GM19025 (cell line): ENCODE measurements around the gene PLOD2.

ENCODE experiments used
- ATAC-seq: cut with Tn5 transposase; IDR thresholded peaks from one replicate; pipeline ENCODE4 v1.9.1; 2021; ENCODE audit warnings: mild to moderate bottlenecking, low read depth, moderate library complexity; ENCODE audit not compliant: unreplicated experiment

Gene PLOD2

GRCh38 chr3:146160964-146161662 is at the start of gene PLOD2:
Gene PLOD2 (minus strand): TSS chr3:146161184. CDS start chr3:146160989, 195 bp downstream.
- peak; percentile 51 for ATAC-seq

- ATAC-seq: no peak
These were observed 48.4 kb upstream of the PLOD2 start for GRCh38 chr3:146209371-146209770.

GRCh38 chr3:146203776-146204175 is 42.8 kb upstream of the PLOD2 start:
- ATAC-seq: no peak

GRCh38 chr3:146200461-146201220 is 39.7 kb upstream of the PLOD2 start:
- ATAC-seq: no peak

- no peak for ATAC-seq
These were observed 38.8 kb upstream of the PLOD2 start for GRCh38 chr3:146199762-146200161.

- no peak for ATAC-seq
These were observed 35.8 kb upstream of the PLOD2 start for GRCh38 chr3:146196789-146197188.

- no peak for ATAC-seq
These were observed 34.6 kb upstream of the PLOD2 start for GRCh38 chr3:146195605-146196004.

GRCh38 chr3:146195030-146195429 is 34.0 kb upstream of the PLOD2 start:
- ATAC-seq: no peak

GRCh38 chr3:146191051-146191450 is 30.1 kb upstream of the PLOD2 start:
- no peak for ATAC-seq

- peak; percentile 89 for ATAC-seq
These were observed 28.7 kb upstream of the PLOD2 start for GRCh38 chr3:146189519-146190173.

GRCh38 chr3:146187334-146187950 is 26.5 kb upstream of the PLOD2 start:
- ATAC-seq: no peak

- no peak for ATAC-seq
These were observed 23.4 kb upstream of the PLOD2 start for GRCh38 chr3:146184241-146185015.

- no peak for ATAC-seq
These were observed 20.2 kb upstream of the PLOD2 start for GRCh38 chr3:146181216-146181615.

GRCh38 chr3:146180376-146180775 is 19.4 kb upstream of the PLOD2 start:
- no peak for ATAC-seq

GRCh38 chr3:146178006-146178689 is 17.2 kb upstream of the PLOD2 start:
- no peak for ATAC-seq

- ATAC-seq: no peak
These were observed 16.5 kb upstream of the PLOD2 start for GRCh38 chr3:146177519-146177918.

GRCh38 chr3:146177072-146177471 is 16.1 kb upstream of the PLOD2 start:
- ATAC-seq: no peak

GRCh38 chr3:146172586-146172985 is 11.6 kb upstream of the PLOD2 start:
- ATAC-seq: no peak

GRCh38 chr3:146170591-146170990 is 9.6 kb upstream of the PLOD2 start:
- ATAC-seq: no peak

GRCh38 chr3:146169891-146170290 is 8.9 kb upstream of the PLOD2 start:
- no peak for ATAC-seq
